ENCODE results near the gene TBC1D16. TPM values are rescaled to one million over a fixed set of nuclear protein-coding genes. Genes with fewer than 3 reads are reported as not detected.

TBC1D16 gene
- total and polyA plus RNA-seq, 2 donors (not counting 1 experiment from before 2014, with no cell fraction given) = 0.82 to 2.7 TPM

DNA sequence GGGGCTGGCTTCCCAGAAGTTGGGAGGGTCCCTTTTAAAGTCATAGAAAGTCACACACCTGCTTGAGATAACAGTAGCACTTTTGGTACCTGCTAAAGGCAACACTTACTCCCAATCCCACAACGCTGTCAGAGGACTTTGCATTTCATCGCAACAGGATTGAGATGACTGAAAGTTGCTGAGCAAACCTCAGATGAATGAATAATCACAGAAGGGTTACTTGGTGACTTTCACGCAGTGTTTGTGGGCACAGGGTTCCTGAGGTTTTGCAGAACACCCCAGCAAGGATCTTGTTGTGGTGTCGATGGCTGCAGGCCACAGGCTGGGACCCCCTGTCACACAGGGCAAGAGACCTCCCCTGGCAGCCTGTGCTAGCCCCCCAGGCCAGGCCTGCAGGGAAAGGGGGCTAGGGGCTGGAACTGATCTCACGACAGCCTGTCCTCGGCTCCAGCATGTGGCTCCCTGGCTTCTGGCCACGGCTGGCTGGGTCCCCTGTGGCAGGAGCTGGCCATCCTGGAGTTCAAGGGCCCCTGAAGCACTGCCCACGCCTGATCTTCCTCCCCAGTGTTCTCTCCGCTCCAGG is 117.0 kb downstream of the TBC1D16 start:
- Histone ChIP-seq H3K27me3 (replicated peaks in 1 of 4; ENCODE audit: control extremely low read depth in 1 of 4, control insufficient read depth in 3 of 4, insufficient read depth in 4 of 4, low read length in 3 of 4) (peaks cover 0 to 8% (median 2%) of the 10 kb centered on the region in 4 experiments), H3K36me3 (replicated peaks in 1 of 2; ENCODE audit: control extremely low read depth in 1 of 2, control insufficient read depth in 1 of 2, extremely low read depth in 1 of 2, insufficient read depth in 2 of 2, low read length in 1 of 2) (no peaks in the 10 kb centered on the region), H3K4me3 (ENCODE audit: control extremely low read depth in 1 of 5, extremely low read depth in 1 of 5, insufficient read depth in 1 of 5, low read depth in 2 of 5, low read length in 4 of 5) (no peak overlapping the region), H4K20me1 (ENCODE audit: control insufficient read depth, insufficient read depth, low read length, poor library complexity, severe bottlenecking) (no peaks in the 10 kb centered on the region), H3K9me3 (ENCODE audit: control extremely low read depth in 1 of 3, control insufficient read depth in 2 of 3, insufficient read depth in 1 of 3, low read length in 2 of 3) (peaks cover 0 to 3% (median 0%) of the 10 kb centered on the region in 3 donors), H3K9ac (ENCODE audit: low read length) (no peak overlapping the region), H3K4me2 (replicated peaks; ENCODE audit: low read depth, low read length, poor library complexity, severe bottlenecking) (no peak overlapping the region), H3K4me1 (ENCODE audit: control insufficient read depth in 2 of 2, insufficient read depth in 2 of 2, low read length in 2 of 2) (peaks cover 0 to 15% of the 10 kb centered on the region in 2 donors), H3K79me2 (ENCODE audit: control insufficient read depth, insufficient read depth, low read length) (no peaks in the 10 kb centered on the region), H2AFZ (ENCODE audit: insufficient read depth, low read depth, low read length, poor library complexity, severe bottlenecking) (no peak overlapping the region), H3K27ac (ENCODE audit: low read length in 2 of 2) (no peak overlapping the region)
- H3K4me3 Mint-ChIP-seq = no peak overlapping the region
- no peak overlapping the region for H3K27ac Mint-ChIP-seq
- ChIA-PET CTCF (no interaction called here), POLR2A (no interaction called here)
- 83% methylated on average over 9 of the region's 9 CpGs for WGBS (ENCODE audit: insufficient coverage)
- H3K9me3 Mint-ChIP-seq (ENCODE audit: insufficient read depth) = no peaks in the 10 kb centered on the region
- intact Hi-C loops (cut with micrococcal nuclease) = loop anchor here (5.0 kb wide), 1 partner anchor 131 kb away; no protein-coding TSS in a partner anchor
- peaks cover 19% of the 10 kb centered on the region for H3K4me1 Mint-ChIP-seq
- no peak for ATAC-seq (ENCODE audit: low read depth)
- no peak for DNase-seq
- TF ChIP-seq, protein P1, sequence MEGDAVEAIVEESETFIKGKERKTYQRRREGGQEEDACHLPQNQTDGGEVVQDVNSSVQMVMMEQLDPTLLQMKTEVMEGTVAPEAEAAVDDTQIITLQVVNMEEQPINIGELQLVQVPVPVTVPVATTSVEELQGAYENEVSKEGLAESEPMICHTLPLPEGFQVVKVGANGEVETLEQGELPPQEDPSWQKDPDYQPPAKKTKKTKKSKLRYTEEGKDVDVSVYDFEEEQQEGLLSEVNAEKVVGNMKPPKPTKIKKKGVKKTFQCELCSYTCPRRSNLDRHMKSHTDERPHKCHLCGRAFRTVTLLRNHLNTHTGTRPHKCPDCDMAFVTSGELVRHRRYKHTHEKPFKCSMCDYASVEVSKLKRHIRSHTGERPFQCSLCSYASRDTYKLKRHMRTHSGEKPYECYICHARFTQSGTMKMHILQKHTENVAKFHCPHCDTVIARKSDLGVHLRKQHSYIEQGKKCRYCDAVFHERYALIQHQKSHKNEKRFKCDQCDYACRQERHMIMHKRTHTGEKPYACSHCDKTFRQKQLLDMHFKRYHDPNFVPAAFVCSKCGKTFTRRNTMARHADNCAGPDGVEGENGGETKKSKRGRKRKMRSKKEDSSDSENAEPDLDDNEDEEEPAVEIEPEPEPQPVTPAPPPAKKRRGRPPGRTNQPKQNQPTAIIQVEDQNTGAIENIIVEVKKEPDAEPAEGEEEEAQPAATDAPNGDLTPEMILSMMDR (IDR thresholded peaks at IDR 0.05) = no peak
- no peak for TF ChIP-seq EZH2 (IDR thresholded peaks at IDR 0.05; ENCODE audit: borderline replicate concordance, insufficient read depth, low read depth, low read length, poor library complexity, severe bottlenecking)
- peaks cover 17% of the 10 kb centered on the region for H3K27me3 Mint-ChIP-seq

DNA sequence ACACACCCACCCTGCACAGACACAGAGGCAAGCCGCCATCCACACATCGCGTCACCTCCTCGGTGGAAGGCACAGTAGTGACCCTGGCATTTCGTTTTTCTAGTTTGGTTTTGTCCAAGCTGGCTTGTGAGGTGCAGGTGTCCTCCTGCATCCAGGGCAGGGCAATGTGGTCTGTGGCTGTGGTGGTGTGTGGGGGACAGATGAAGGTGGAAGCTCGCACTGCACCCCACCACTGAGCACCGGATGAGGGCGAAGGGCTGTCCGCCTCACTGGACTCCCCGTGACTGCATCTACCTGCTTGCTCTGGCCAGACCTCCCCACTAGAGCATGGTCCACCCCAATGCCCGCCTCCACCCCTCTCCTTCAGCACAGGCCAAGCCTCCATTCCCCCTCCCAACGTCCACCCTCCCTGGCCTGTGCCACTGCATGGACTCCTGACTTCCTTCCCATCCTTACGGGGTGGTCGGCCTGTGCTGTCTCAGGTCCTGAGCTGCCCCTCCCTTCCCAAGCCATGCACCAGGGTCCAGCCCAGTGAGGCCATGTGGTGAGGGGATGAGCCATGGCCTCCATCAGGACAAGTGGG is 117.7 kb downstream of the TBC1D16 start:
- no peak overlapping the region for H3K9ac ChIP-seq (ENCODE audit: low read length)
- H3K27ac ChIP-seq (ENCODE audit: low read length in 2 of 2) = no peak overlapping the region
- Mint-ChIP-seq H3K27me3 (peaks cover 17% of the 10 kb centered on the region), H3K4me1 (peaks cover 14% of the 10 kb centered on the region), H3K27ac (no peak overlapping the region), H3K9me3 (ENCODE audit: insufficient read depth) (no peaks in the 10 kb centered on the region), H3K4me3 (no peak overlapping the region)
- ATAC-seq (ENCODE audit: low read depth) (no peak), DNase-seq (no peak)
- no peaks in the 10 kb centered on the region for H3K36me3 ChIP-seq (replicated peaks in 1 of 2; ENCODE audit: control extremely low read depth in 1 of 2, control insufficient read depth in 1 of 2, extremely low read depth in 1 of 2, insufficient read depth in 2 of 2, low read length in 1 of 2)
- peaks cover 0 to 3% (median 0%) of the 10 kb centered on the region in 3 donors for H3K9me3 ChIP-seq (ENCODE audit: control extremely low read depth in 1 of 3, control insufficient read depth in 2 of 3, insufficient read depth in 1 of 3, low read length in 2 of 3)
- POLR2A ChIA-PET = no interaction called here
- H4K20me1 ChIP-seq (ENCODE audit: control insufficient read depth, insufficient read depth, low read length, poor library complexity, severe bottlenecking) = no peaks in the 10 kb centered on the region
- no peak overlapping the region for H2AFZ ChIP-seq (ENCODE audit: insufficient read depth, low read depth, low read length, poor library complexity, severe bottlenecking)
- no peaks in the 10 kb centered on the region for H3K79me2 ChIP-seq (ENCODE audit: control insufficient read depth, insufficient read depth, low read length)
- H3K4me1 ChIP-seq (ENCODE audit: control insufficient read depth in 2 of 2, insufficient read depth in 2 of 2, low read length in 2 of 2) = peaks cover 0 to 9% of the 10 kb centered on the region in 2 donors
- intact Hi-C loops (cut with micrococcal nuclease) = loop anchor here (5.0 kb wide), 1 partner anchor 131 kb away; no protein-coding TSS in a partner anchor
- H3K27me3 ChIP-seq (replicated peaks in 1 of 4; ENCODE audit: control extremely low read depth in 1 of 4, control insufficient read depth in 3 of 4, insufficient read depth in 4 of 4, low read length in 3 of 4) = peaks cover 0 to 8% (median 2%) of the 10 kb centered on the region in 4 experiments
- WGBS (ENCODE audit: insufficient coverage) = 93% methylated on average over 11 of the region's 14 CpGs
- no peak overlapping the region for H3K4me2 ChIP-seq (replicated peaks; ENCODE audit: low read depth, low read length, poor library complexity, severe bottlenecking)
- CTCF ChIA-PET = no interaction called here
- no peak overlapping the region for H3K4me3 ChIP-seq (ENCODE audit: control extremely low read depth in 1 of 5, extremely low read depth in 1 of 5, insufficient read depth in 1 of 5, low read depth in 2 of 5, low read length in 4 of 5)
- no peak for TF ChIP-seq EZH2 (IDR thresholded peaks at IDR 0.05; ENCODE audit: borderline replicate concordance, insufficient read depth, low read depth, low read length, poor library complexity, severe bottlenecking)
- TF ChIP-seq, protein P1 (IDR thresholded peaks at IDR 0.05) = no peak

Measured in B cell (primary cell).